GM12873 (cell line): ENCODE results near the gene TTC23L.

Experiments used
- CTCF ChIP-seq: IDR thresholded peaks from 2 replicates; pipeline ENCODE4 v1.5.1; 2012; ENCODE audit warnings: low read depth, mild to moderate bottlenecking, moderate library complexity, low read length, control low read depth; ENCODE audit not compliant: insufficient read depth; ENCODE audit errors: missing control alignments

The TTC23L gene

GRCh38 chr5:34903260-34903659 is 64.3 kb downstream of the TTC23L start:
- TF ChIP-seq CTCF = no peak

GRCh38 chr5:34905564-34905963 is 66.6 kb downstream of the TTC23L start:
- no peak for TF ChIP-seq CTCF

DNA sequence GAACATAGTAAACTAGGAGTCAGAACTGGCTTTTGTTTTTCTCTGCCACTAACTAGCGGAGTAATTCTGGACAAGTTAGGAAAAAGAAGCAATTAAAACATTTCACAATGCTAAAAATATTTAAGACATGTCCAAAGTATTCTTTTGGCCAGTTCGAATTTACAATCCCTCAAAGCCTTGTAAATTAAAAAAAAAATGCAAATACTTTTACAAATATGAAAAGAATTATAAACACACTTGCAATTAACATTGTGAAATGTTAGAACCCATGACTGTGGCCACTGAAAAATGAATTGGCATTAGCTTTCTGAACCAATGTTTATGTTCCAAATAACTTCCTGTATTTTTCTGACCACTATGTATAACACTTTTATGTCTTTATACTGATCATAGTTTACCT is 74.1 kb downstream of the TTC23L start:
- TF ChIP-seq CTCF = no peak

GRCh38 chr5:34914671-34915138 is 75.7 kb downstream of the TTC23L start:
- no peak for TF ChIP-seq CTCF

GRCh38 chr5:34915139-34915855 is 76.3 kb downstream of the TTC23L start, which contains the start of the genes BRIX1 and RAD1:
BRIX1 (plus strand) TSS chr5:34915711; CDS start chr5:34915739, 28 bp downstream.
RAD1 (minus strand) TSS chr5:34915504; CDS start chr5:34914892, 612 bp downstream.
- TF ChIP-seq CTCF = no peak

DNA sequence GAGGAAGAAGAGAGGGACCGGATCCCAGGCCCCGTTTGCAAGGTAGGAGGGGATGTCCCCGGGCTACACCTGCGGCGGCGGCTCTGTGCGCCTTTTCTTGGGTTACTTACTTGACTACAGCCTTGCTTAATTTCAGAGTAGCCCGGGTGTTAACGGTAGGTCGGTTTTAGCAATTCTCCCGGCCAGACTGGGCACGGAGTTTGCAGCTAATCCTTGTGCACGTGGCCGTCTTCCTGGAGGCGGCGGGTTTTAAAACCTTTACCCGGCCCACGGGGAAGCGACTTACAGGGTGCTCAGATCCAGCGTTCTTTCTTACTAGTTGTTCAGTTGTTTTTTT is 76.9 kb downstream of the TTC23L start:
- TF ChIP-seq CTCF = no peak

GRCh38 chr5:34916518-34916917 is 77.6 kb downstream of the TTC23L start:
- TF ChIP-seq CTCF = no peak
